ENCODE data around the gene NOTUM. TPM values are rescaled to one million over a fixed set of nuclear protein-coding genes. Genes with fewer than 3 reads are reported as not detected.

Gene NOTUM
- total RNA-seq, 1 donor from 2014 or later = 1.7 TPM

DNA sequence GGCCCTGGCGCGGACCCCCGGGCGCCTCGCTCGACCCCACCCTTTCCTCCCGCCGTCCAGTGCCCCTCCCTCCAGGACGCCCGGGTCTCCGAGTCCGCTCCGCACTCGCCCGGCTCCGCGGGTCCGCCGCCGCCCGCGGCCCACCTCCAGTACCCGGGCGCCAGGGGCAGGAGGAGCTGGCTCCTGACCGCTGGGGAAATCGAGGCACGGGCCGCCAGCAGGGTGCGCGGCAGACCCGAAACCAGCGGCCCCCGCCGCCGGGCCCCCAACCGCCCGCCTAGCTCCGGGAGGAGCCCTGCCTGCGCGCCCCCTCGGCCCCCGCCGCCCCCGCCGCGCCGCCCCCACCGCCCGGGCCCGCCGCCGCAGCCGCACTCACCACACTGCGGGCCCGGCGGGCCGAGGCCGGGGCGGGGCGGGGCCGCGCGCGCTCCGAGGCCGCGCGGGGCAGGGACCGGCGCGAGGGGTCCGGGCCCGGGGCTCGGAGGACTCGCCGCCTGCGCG is 33.8 kb downstream of the NOTUM start:
- no peaks in the 10 kb centered on the region for H3K36me3 ChIP-seq (ENCODE audit: insufficient read depth, low read length)
- DNase-seq (ENCODE audit: low read depth) (no peak), FAIRE-seq (no peak)
- H3K4me3 ChIP-seq (ENCODE audit: insufficient read depth, low read depth, low read length) = peak overlapping the region; percentile 66
- H3K79me2 ChIP-seq (ENCODE audit: insufficient read depth, low read length) = peaks cover 49% of the 10 kb centered on the region
- H3K27me3 Mint-ChIP-seq (ENCODE audit: low read depth, unreplicated experiment) = no peaks in the 10 kb centered on the region
- H3K9me3 Mint-ChIP-seq (ENCODE audit: unreplicated experiment) = no peaks in the 10 kb centered on the region
- peaks cover 32% of the 10 kb centered on the region for H3K4me1 ChIP-seq (ENCODE audit: insufficient read depth, low read length)
- no peak overlapping the region for H2AFZ ChIP-seq (ENCODE audit: low read depth, low read length)
- peak overlapping the region; percentile 94 for H3K4me2 ChIP-seq (ENCODE audit: low read length)
- H3K27ac ChIP-seq (ENCODE audit: low read depth, low read length) = peak overlapping the region; percentile 87
- no peak overlapping the region for H3K4me3 Mint-ChIP-seq (ENCODE audit: unreplicated experiment)
- H3K9ac ChIP-seq (ENCODE audit: low read length) = peak overlapping the region; percentile 88
- H3K9me3 ChIP-seq (ENCODE audit: insufficient read depth, low read depth, low read length) = no peaks in the 10 kb centered on the region
- H3K27me3 ChIP-seq (ENCODE audit: insufficient read depth, low read length) = no peaks in the 10 kb centered on the region
- no peaks in the 10 kb centered on the region for H3K36me3 Mint-ChIP-seq (ENCODE audit: low read depth, unreplicated experiment)
- TF ChIP-seq, protein P1, sequence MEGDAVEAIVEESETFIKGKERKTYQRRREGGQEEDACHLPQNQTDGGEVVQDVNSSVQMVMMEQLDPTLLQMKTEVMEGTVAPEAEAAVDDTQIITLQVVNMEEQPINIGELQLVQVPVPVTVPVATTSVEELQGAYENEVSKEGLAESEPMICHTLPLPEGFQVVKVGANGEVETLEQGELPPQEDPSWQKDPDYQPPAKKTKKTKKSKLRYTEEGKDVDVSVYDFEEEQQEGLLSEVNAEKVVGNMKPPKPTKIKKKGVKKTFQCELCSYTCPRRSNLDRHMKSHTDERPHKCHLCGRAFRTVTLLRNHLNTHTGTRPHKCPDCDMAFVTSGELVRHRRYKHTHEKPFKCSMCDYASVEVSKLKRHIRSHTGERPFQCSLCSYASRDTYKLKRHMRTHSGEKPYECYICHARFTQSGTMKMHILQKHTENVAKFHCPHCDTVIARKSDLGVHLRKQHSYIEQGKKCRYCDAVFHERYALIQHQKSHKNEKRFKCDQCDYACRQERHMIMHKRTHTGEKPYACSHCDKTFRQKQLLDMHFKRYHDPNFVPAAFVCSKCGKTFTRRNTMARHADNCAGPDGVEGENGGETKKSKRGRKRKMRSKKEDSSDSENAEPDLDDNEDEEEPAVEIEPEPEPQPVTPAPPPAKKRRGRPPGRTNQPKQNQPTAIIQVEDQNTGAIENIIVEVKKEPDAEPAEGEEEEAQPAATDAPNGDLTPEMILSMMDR (IDR thresholded peaks at IDR 0.05; ENCODE audit: insufficient read depth, low read depth, low read length) = no peak
- no peak for TF ChIP-seq EZH2 (IDR thresholded peaks at IDR 0.05; ENCODE audit: insufficient read depth, low read length)
- no peak overlapping the region for H3K27ac Mint-ChIP-seq (ENCODE audit: unreplicated experiment)
- peaks cover 57% of the 10 kb centered on the region for H4K20me1 ChIP-seq (ENCODE audit: insufficient read depth, low read length)
- peaks cover 14% of the 10 kb centered on the region for H3K4me1 Mint-ChIP-seq (ENCODE audit: low read depth, unreplicated experiment)

DNA sequence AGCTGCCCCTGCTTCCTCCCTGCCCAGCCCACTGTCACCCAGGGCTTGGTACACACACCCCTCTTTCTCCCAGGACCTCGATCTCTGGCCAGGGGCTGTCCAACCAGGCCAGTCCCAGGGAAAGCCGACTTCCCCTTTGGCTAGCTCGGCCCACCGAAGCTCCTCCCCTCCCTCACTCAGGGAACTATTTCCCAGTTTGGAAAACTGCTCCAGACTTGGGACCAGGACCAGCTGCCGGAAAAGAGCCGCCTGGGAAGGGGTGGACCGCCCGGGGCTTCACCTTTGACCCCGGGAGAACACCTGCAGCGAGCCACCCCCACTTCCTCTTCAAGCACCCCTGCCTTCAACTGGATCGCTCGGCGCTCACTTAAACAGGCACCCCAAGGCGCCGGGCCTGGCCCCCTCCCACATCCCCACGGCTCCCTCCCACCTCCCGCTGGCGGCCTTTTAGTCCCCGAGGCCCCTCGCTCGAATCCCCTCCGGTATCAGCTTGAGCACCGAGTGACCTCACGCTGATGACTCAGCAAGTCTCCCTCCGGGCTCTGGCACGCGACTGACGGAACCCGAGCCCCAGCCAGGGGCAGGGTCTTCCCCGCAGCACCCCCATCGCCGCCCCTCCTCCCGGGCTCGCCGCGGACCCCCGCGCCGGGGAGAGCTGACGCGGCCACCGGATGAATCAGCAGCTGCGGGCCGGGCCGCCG is 34.4 kb downstream of the NOTUM start:
- H3K36me3 Mint-ChIP-seq (ENCODE audit: low read depth, unreplicated experiment) = no peaks in the 10 kb centered on the region
- peak overlapping the region; percentile 88 for H3K9ac ChIP-seq (ENCODE audit: low read length)
- H3K9me3 Mint-ChIP-seq (ENCODE audit: unreplicated experiment) = no peaks in the 10 kb centered on the region
- peaks cover 14% of the 10 kb centered on the region for H3K4me1 Mint-ChIP-seq (ENCODE audit: low read depth, unreplicated experiment)
- H3K4me3 Mint-ChIP-seq (ENCODE audit: unreplicated experiment) = peak overlapping the region; percentile 93
- no peaks in the 10 kb centered on the region for H3K9me3 ChIP-seq (ENCODE audit: insufficient read depth, low read depth, low read length)
- H3K4me2 ChIP-seq (ENCODE audit: low read length) = peak overlapping the region; percentile 94
- peaks cover 55% of the 10 kb centered on the region for H3K79me2 ChIP-seq (ENCODE audit: insufficient read depth, low read length)
- no peaks in the 10 kb centered on the region for H3K36me3 ChIP-seq (ENCODE audit: insufficient read depth, low read length)
- TF ChIP-seq EZH2 (IDR thresholded peaks at IDR 0.05; ENCODE audit: insufficient read depth, low read length) = no peak
- TF ChIP-seq, protein P1 (IDR thresholded peaks at IDR 0.05; ENCODE audit: insufficient read depth, low read depth, low read length) = no peak
- no peak overlapping the region for H2AFZ ChIP-seq (ENCODE audit: low read depth, low read length)
- peaks cover 56% of the 10 kb centered on the region for H4K20me1 ChIP-seq (ENCODE audit: insufficient read depth, low read length)
- H3K4me3 ChIP-seq (ENCODE audit: insufficient read depth, low read depth, low read length) = peak overlapping the region; percentile 66
- peak; percentile 73 for DNase-seq (ENCODE audit: low read depth)
- H3K27ac ChIP-seq (ENCODE audit: low read depth, low read length) = peak overlapping the region; percentile 87
- H3K27ac Mint-ChIP-seq (ENCODE audit: unreplicated experiment) = peak overlapping the region; percentile 98
- H3K4me1 ChIP-seq (ENCODE audit: insufficient read depth, low read length) = peaks cover 32% of the 10 kb centered on the region
- no peaks in the 10 kb centered on the region for H3K27me3 Mint-ChIP-seq (ENCODE audit: low read depth, unreplicated experiment)
- no peaks in the 10 kb centered on the region for H3K27me3 ChIP-seq (ENCODE audit: insufficient read depth, low read length)
- no peak for FAIRE-seq
